Erythroblast (primary cell): Measurements from ENCODE around the gene TCAP.

Experiments used
- GATA1 ChIP-seq: IDR thresholded peaks from 2 replicates; pipeline ENCODE4 v1.6.1; 2011; ENCODE audit warnings: low read depth, mild to moderate bottlenecking, control low read depth, low read length, moderate library complexity
- POLR2A ChIP-seq: IDR thresholded peaks from 2 replicates; pipeline ENCODE4 v1.6.1; 2011; ENCODE audit warnings: mild to moderate bottlenecking, low read length

- TF ChIP-seq POLR2A, result no peak
- no peak for TF ChIP-seq GATA1
Measured at GRCh38 chr17:39615434-39615833, 49.7 kb upstream of the TCAP start.
